Stimulated activated CD4-positive, alpha-beta T cell treated with anti-CD3 and anti-CD28 coated beads, TNF-alpha, amount 100 ng/mL, for 4 hours (primary cell): ENCODE measurements around the gene HMSD.
A peak's percentile ranks its signal among the peaks of the same experiment; 100 is the strongest.

Experiments
- DNase-seq, 3 experiments: peaks; one replicate each; pipeline ENCODE4 v3.0.0-alpha.2; 2020; ENCODE audit warnings: low read depth in 3 of 3

HMSD gene

GRCh38 chr18:63992751-63993150 is 43.6 kb downstream of the HMSD start:
- DNase-seq: no peak

- peak in 1 of 3 experiments; percentile 18 for DNase-seq
Measured at GRCh38 chr18:63994783-63995399, 45.8 kb downstream of the HMSD start.

GRCh38 chr18:63997041-63997440 is 47.9 kb downstream of the HMSD start:
- no peak for DNase-seq

GRCh38 chr18:63997606-63998005 is 48.5 kb downstream of the HMSD start:
- no peak for DNase-seq

GRCh38 chr18:63999871-64000270 is 50.8 kb downstream of the HMSD start:
- DNase-seq: no peak

GRCh38 chr18:64002581-64002980 is 53.5 kb downstream of the HMSD start:
- no peak for DNase-seq

GRCh38 chr18:64009305-64009704 is 60.2 kb downstream of the HMSD start:
- DNase-seq: no peak
